OCI-M2 (cell line): ENCODE results near the gene AGBL3.

Experiments
- DNase-seq: peaks from one replicate; lab custom pipeline; 2025; ENCODE audit not compliant: unreplicated experiment; lab: John Stamatoyannopoulos, UW

AGBL3 gene

DNA sequence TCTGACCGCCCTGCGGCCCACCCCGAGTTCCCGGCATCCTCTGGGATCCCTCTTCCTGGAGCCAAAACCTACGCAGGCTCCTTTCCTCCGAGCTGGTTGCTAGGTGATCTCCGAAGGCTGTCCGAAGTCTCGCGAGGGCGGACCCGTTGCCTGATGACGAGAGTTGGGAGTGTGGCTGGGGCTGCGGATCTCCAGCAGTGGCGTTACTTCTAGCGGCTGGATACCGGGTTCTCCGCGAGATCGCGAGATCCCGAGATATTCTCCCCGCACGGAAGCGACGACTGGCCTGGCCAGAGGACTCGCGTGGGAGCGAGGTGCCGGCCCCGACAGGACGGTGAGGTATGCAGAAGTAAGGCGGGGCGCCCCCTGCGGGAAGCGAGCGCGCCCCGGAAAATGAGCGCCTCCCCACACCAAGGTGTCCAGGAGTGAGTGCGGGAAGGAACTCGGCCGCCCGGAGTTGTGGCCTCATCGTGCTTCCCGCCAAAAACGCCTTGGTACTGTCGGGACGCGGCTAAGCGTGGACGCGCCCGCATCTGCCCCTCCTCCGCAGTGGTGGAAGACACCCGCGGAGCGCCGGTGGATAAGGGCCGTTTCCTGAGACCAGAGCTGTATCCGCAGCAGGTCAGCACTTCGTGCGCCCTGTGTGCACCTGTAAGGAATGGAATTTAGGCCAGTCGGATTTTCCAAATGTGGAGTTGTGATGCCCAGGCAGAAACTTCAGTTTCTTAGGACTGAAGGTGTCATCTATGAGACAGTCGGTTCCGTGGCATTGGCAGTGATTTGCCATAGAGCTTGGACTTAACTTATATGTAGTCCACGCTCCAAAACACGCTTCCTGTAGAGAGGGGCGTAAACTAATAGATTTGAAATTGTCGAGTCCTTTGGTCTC is at the start of gene AGBL3:
Gene AGBL3 (plus strand): TSS at position 146 of the 889 bp plus-strand sequence. CDS start 1,426 bp downstream, outside the sequence.
- peak; percentile 87 for DNase-seq

DNA sequence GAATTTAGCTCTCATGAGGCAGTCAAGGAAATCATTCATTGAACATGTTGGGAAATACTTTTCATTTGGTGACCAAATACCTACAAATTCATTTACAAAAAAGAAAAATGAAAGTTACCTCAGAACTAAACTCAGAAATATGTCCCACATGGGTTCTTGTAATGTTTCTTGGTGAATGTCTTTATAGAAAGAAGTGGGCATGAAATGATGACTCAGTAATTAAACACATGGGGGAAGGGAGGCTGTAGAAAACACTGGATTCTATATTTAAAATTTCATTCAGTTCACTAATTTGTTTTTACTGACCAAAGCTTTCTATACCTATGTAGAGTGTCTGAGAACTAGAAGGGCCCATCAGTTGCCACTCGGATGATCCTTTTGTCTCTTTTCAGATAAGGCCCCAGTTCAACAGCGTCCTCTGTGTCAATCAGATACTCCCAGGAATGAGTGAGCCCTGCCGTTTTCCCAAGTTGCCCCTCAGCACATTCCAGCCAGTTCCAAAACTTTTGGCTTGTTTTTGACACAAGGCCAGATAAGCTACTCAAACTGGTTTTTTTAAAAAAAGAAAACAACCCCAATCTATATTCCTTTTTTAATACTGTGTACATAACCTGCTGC is 49.3 kb upstream of the AGBL3 start:
- DNase-seq: no peak

DNA sequence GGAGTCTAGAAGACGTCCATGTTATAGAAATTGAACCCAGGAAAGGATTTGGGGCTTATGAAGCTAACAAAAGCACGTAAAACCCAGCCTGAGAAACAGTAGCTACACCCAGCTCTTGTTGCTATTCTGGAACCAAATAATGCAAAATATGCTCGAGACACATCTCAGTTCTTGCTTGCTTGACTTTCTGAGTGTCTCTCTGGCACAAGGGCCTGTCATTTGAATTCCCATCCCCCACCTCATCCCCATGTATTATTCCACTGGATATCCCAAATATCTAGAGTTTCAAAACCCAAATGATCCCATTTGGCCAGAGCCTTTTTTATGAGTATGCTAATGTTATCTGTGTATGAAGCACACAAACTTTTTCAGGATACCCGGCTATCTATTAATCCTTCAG is 48.2 kb upstream of the AGBL3 start:
- DNase-seq: no peak

DNA sequence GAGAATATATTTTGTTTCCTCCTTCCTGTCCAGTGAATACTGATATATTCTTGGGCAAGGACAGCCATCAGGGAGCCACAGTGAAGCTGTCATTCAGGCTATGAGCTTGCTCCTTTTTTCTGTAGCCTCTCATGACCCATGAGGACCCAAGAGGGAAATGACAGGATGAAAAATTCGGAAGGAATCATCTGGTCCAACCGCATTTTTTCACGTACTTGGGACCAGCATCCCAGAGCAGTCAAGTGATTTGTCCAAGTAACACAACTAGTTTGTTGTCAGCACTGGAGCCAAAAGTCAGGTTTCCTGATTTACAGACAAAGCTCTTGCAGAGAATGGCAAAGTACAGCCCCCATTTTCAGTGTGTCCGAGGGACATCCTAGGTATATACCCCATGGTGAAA is 47.2 kb upstream of the AGBL3 start:
- no peak for DNase-seq

DNA sequence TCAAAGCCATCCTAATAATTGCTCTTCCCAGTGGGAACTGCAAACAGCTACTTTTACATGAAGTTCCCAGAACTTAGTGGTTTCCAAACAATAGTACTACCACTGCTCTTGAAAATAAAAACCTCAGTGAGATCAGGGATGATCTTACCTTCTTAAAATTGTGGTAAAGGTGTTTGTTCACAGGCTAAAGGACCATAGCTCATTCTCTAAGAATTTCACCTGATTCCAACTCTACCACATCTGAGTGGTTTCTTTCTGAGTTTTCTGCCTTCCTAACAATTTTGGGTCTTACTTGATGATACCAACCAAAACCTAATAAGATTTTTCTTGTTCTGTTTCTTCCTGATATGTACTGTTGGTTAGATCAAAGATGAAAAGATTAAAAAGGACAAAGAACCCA is 45.6 kb upstream of the AGBL3 start:
- no peak for DNase-seq

DNA sequence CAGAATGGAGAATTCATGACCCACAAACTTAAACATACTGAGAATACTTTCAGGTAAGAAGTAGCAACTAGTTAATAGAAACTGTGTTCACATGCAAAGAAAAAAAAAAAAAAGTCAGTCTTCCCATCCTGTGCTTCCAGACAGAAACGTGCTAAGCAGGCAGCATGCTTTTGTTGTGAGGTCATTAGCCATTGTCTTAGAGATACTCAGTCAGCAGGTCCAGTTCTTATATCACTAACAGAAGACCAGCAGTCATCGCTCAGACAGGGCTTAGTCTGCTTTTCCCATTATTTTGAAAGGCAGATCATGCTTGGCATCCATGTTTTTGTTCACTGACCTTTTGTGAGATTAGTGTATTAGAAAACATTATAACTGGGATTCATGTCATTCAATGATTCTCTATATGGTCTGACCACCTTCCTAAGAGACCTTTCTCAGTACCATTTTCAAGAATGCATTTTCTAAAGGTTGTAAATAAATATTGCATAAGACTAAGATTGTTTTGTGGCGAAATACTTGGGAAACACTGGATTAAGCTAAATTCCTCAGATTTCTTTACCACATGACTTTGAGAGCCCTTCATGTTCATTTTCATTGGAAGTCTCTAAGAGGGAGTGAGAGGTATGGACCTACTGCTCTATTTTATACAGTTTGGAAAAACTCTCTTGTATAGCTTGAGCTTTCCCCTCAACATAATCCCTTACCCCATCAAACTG is 45.0 kb upstream of the AGBL3 start:
- DNase-seq: no peak

DNA sequence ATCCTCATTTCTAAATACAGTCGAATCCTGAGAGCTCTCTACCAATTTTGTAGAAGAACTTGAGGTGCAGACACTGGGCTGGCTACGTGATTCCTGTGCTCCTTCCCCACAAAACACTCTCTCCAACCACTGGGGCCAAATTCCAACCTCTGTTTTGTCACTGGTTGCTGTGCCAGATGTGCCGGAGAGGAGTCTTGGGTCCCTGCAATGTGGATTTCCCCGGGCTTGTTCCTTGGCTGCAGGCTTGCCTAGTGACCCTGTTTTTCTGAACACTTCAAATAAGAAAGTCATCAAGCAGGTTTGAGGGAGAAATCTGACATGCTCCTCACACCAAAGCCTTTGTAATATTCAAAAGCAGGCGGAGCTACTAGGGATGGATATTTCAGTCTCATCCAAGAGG is 44.4 kb upstream of the AGBL3 start:
- DNase-seq: no peak

DNA sequence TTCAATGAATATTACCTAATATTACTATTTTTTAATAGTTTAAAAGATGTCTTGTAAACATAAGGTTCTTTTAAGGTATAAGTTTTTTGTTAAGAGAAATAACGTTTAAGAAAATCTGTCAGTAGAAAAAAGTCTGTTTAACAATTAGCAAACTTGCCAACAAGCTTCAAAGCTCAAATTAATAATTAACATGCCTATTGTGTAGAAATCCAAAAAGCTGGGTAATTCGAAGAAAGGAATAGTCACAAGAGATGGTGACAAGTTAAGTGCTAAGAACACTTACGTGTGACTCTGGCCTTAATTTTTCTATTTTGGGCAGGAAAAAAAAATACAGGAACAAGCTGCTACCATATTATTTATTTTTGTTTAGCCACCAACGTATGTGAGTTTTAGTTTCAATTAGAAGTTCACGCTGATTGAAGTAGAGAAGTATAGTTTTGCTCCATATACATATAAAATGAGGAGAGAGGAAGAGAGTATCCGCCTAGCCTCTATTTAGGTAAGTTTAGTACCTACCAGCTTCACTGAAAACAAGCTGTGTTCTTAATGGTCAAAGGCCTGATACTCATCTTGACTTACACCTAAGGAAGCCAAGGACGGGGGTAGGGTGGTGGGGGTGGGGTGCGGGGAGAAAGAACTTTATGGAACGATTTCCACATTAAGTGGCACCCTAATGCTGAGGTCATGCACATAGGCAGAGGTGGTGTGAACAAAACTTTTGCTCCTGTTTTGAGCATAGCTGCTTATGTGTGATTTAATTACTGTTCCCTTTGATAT is 43.4 kb upstream of the AGBL3 start:
- no peak for DNase-seq

DNA sequence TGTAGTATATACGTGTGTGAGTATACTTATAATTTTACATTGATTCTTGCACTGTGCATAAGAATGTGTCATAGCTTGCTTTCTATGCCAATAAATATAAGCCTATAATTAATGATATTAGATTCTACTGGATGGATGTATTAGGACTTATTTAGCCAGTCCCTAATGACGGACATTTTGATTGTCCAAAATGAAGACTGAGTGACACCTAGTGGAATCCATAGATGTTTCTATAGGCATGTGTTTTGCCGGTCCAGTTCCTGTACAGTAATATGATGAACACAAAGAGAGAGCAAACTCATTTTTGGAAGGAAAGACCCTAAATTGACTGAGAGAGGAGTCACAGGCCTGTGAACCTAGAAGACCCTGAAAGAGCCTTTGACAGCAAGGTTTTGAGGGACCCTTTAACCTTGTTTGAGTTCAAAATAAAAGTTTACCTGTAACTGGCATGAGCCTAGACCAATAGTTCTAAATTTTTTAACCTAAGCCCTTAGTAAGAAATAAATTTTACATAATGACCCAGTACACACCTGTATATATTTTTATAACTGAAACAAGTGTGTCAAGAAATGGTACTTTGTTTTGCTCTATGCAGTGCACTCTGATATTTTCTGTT is 42.4 kb upstream of the AGBL3 start:
- no peak for DNase-seq

DNA sequence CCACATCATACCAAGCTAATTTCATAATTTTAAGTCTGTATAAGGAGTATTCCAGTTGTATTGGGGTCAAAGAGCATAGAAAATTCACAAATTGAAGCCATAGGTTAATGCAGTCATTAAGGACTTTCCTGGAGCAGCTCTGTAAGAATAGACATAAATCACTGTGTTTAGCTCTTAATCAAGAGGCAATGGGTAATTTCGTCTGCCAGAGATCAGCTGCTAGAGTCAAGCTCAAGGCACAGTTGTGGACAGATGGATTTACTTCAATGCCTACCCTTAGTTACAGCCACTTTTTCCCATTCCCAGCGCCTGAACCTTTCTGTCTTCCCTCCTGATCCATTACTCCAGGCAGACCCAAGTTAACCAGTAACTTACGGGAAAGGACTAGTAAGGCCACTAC is 40.6 kb upstream of the AGBL3 start:
- DNase-seq: no peak

GRCh38 chr7:134946260-134946659 is 40.0 kb upstream of the AGBL3 start:
- DNase-seq: no peak

DNA sequence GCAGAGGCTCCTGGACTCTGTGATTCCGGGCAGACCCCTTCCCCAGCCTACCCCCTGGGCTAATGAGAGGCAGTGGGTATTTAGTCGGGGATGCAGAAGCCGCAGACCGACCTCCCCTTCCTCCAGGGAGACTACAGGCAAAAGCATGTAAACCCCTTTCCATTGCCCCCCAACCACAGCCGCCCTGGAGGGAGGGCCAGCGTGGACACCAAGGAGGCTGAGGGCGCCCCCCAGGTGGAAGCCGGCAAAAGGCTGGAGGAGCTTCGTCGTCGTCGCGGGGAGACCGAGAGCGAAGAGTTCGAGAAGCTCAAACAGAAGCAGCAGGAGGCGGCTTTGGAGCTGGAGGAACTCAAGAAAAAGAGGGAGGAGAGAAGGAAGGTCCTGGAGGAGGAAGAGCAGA is 39.0 kb upstream of the AGBL3 start:
- DNase-seq: no peak

GRCh38 chr7:134947831-134948230 is 38.5 kb upstream of the AGBL3 start:
- DNase-seq: no peak

GRCh38 chr7:134948246-134948645 is 38.1 kb upstream of the AGBL3 start:
- no peak for DNase-seq

GRCh38 chr7:134948736-134949135 is 37.6 kb upstream of the AGBL3 start:
- no peak for DNase-seq

GRCh38 chr7:134949171-134949570 is 37.1 kb upstream of the AGBL3 start:
- no peak for DNase-seq

DNA sequence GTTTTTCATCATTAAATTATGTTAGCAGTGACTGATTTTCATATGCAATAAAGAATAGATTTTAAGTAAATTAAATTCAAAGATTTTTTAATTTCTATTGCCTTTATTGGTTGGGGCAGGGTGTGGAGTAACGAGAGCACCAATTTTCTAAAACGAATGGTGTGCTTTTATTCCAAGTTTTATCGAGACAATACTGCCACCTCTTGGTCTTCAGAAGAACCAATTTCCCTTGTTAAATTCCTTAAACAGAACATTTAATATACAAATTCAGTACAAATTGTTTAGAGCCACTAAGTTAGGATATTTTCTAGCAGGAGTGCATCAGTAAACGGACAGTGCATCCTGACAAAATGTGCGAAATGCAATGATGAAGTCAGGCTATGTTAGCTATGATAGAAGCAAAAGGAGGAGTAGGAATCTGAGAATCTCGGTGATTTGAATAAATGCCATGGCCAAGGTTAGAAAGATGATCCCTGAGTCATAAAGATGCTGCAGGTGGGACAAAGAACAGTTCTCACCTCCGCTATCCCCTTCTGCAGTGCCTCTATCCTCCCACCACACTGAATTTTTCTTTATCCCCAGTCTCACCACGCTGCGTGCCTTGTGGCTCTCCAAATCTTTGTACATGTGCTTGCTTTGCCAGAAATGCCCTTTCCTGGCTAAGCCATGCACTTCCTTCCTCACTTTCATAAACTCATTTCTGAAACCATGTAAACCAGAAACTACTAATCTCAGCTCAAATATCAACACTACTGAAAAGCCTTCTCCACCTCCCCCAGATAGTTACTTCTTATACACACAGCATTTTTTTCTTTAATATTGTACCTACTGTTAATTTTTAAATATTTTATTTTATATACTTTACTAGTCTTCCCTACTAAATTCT is 31.9 kb upstream of the AGBL3 start:
- DNase-seq: no peak

DNA sequence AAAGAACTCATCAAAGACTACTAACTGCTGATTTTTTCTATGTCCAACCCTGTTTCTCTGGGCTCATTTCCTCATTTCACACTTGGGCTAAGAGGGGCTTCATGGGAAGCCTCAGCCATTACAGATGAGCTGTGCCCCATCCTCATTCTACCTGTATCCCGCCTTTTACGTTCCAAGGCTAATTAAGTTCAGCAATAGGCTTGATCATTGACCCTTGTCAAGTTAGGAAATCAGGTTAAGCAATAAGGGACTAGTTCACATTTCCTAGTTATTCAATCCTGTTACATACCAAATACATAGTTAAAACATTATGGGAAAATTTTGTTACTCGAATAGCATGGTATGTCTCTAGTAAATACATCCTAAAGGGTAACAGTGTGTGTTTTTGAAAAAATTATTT is 29.3 kb upstream of the AGBL3 start:
- DNase-seq: no peak

DNA sequence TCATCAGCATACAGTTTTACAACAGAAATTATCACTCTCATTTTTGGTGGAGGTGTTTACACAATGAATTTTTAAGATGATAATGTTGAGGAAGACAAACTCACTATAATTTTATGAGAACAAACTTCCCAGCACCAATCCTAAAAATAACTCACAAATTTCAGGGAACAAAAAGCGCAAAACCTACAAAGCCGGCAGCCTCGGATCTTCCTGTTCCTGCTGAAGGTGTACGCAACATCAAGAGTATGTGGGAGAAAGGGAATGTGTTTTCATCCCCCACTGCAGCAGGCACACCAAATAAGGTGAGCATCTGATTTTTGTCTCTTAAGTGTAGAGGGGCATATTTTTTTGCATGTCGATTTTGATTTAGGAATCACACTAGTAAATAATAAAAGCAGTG is 26.5 kb upstream of the AGBL3 start:
- no peak for DNase-seq

- no peak for DNase-seq
Observed at GRCh38 chr7:134962270-134962780, 24.0 kb upstream of the AGBL3 start.
